Measurements from ENCODE around the gene EVI5L.

The EVI5L gene

GRCh38 chr19:7900931-7901330 lies 70.9 kb downstream of the EVI5L start:
- ATAC-seq: no peak
- TF ChIP-seq PATZ1 (CRISPR knock-in tag; IDR thresholded peaks at IDR 0.05; ENCODE audit: borderline replicate concordance) (no peak), TCF4 (CRISPR knock-in tag; IDR thresholded peaks at IDR 0.05; ENCODE audit: borderline replicate concordance) (no peak), ESRRG (CRISPR knock-in tag; IDR thresholded peaks at IDR 0.05) (no peak)

- no peak for TF ChIP-seq CSDC2 (CRISPR knock-in tag; IDR thresholded peaks at IDR 0.05)
- TF ChIP-seq ZFP3 (CRISPR knock-in tag; IDR thresholded peaks at IDR 0.05): no peak
- TF ChIP-seq ZC3H10 (CRISPR knock-in tag; IDR thresholded peaks at IDR 0.05): no peak
- TF ChIP-seq ZNF8 (CRISPR knock-in tag; IDR thresholded peaks at IDR 0.05): no peak
- TF ChIP-seq ZNF70 (CRISPR knock-in tag; IDR thresholded peaks at IDR 0.05): no peak
- TF ChIP-seq, protein P1, sequence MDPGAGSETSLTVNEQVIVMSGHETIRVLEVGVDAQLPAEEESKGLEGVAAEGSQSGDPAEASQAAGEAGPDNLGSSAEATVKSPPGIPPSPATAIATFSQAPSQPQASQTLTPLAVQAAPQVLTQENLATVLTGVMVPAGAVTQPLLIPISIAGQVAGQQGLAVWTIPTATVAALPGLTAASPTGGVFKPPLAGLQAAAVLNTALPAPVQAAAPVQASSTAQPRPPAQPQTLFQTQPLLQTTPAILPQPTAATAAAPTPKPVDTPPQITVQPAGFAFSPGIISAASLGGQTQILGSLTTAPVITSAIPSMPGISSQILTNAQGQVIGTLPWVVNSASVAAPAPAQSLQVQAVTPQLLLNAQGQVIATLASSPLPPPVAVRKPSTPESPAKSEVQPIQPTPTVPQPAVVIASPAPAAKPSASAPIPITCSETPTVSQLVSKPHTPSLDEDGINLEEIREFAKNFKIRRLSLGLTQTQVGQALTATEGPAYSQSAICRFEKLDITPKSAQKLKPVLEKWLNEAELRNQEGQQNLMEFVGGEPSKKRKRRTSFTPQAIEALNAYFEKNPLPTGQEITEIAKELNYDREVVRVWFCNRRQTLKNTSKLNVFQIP (CRISPR knock-in tag; IDR thresholded peaks at IDR 0.05; ENCODE audit: borderline replicate concordance, low read depth): no peak
- no peak for TF ChIP-seq TSHZ2 (CRISPR knock-in tag; IDR thresholded peaks at IDR 0.05)
- no peak for TF ChIP-seq ZNF565 (CRISPR knock-in tag; conservative IDR thresholded peaks at IDR 0.05; ENCODE audit: low read depth)
Observed at GRCh38 chr19:7901337-7901736, 71.3 kb downstream of the EVI5L start.

GRCh38 chr19:7902796-7903243 lies 72.8 kb downstream of the EVI5L start:
- ATAC-seq: no peak
- TF ChIP-seq ZNF8 (CRISPR knock-in tag; IDR thresholded peaks at IDR 0.05) (no peak), PATZ1 (CRISPR knock-in tag; IDR thresholded peaks at IDR 0.05; ENCODE audit: borderline replicate concordance) (no peak), ZFP3 (CRISPR knock-in tag; IDR thresholded peaks at IDR 0.05) (no peak), RARB (CRISPR knock-in tag; IDR thresholded peaks at IDR 0.05) (no peak), ZFP30 (CRISPR knock-in tag; IDR thresholded peaks at IDR 0.05) (no peak), ARNTL (CRISPR knock-in tag; IDR thresholded peaks at IDR 0.05; ENCODE audit: borderline replicate concordance, low read depth) (no peak), SNAI2 (CRISPR knock-in tag; IDR thresholded peaks at IDR 0.05) (no peak), BACH2 (CRISPR knock-in tag; IDR thresholded peaks at IDR 0.05; ENCODE audit: borderline replicate concordance) (no peak), ISL1 (CRISPR knock-in tag; IDR thresholded peaks at IDR 0.05) (no peak), PPARA (CRISPR knock-in tag; IDR thresholded peaks at IDR 0.05; ENCODE audit: borderline replicate concordance) (no peak), GLIS3 (CRISPR knock-in tag; IDR thresholded peaks at IDR 0.05) (no peak), ZNF70 (CRISPR knock-in tag; IDR thresholded peaks at IDR 0.05) (no peak)
- TF ChIP-seq, protein P1 (CRISPR knock-in tag; IDR thresholded peaks at IDR 0.05; ENCODE audit: borderline replicate concordance, low read depth): no peak

More at GRCh38 chr19:7901337-7901736, 71.3 kb downstream of the EVI5L start:
- ATAC-seq: no peak
